IMR-90 (cell line): ENCODE data around the gene DISC1. TPM values are rescaled to one million over a fixed set of nuclear protein-coding genes. Genes with fewer than 3 reads are reported as not detected.

Source experiments
- ATAC-seq: fragments of 200-7000 bp; cut with Tn5 transposase; 2 replicates; pipeline ENCODE4 v1.9.1; 2020; ENCODE audit warnings: low read depth, mild to moderate bottlenecking, moderate library complexity
- BruUV-seq: library from RNA; stranded (reverse); fragments of 400-500 nt; replicated peaks from 2 replicates; lab custom pipeline; 2021; lab: Mats Ljungman, UMichigan
- CTCF ChIA-PET: fragments of 300-600 bp; formaldehyde crosslinking; extraction: SDS; loops from one replicate; lab custom pipeline; 2021; ENCODE audit warnings: antibody characterized with exemption; lab: Yijun Ruan, JAX
- POLR2A ChIA-PET: fragments of 300-600 bp; sonication (Branson Sonifier 250); formaldehyde crosslinking; loops from one replicate; lab custom pipeline; 2022; ENCODE audit warnings: antibody characterized with exemption; ENCODE audit not compliant: unreplicated experiment; lab: Charles Lee
- DNase-seq: peaks from one replicate; pipeline ENCODE4 v3.0.0; 2013
- H2AFZ ChIP-seq: replicated peaks from 2 replicates; pipeline ENCODE3; 2013; ENCODE audit warnings: low read length, mild to moderate bottlenecking; ENCODE audit not compliant: poor library complexity
- H2AK5ac ChIP-seq: 2 replicates; pipeline ENCODE4 v1.6.1; 2013; ENCODE audit warnings: low read depth, low read length, inconsistent platforms
- H2AK9ac ChIP-seq: replicated peaks from 2 replicates; pipeline ENCODE3; 2013; ENCODE audit warnings: mild to moderate bottlenecking, low read depth, low read length, moderate library complexity; ENCODE audit not compliant: poor library complexity
- H2BK120ac ChIP-seq: 2 replicates; pipeline ENCODE4 v1.6.1; 2013; ENCODE audit warnings: low read depth, low read length, inconsistent platforms
- H2BK15ac ChIP-seq: 3 replicates; pipeline ENCODE4 v1.6.1; 2013; ENCODE audit warnings: low read depth, low read length, inconsistent platforms
- H2BK20ac ChIP-seq: 2 replicates; pipeline ENCODE4 v1.6.1; 2013; ENCODE audit warnings: low read depth, mild to moderate bottlenecking, inconsistent platforms, low read length, moderate library complexity
- H2BK5ac ChIP-seq: 2 replicates; pipeline ENCODE4 v1.6.1; 2013; ENCODE audit warnings: mild to moderate bottlenecking, low read depth, low read length, inconsistent platforms; ENCODE audit not compliant: poor library complexity, severe bottlenecking
- H3K14ac ChIP-seq: replicated peaks from 2 replicates; pipeline ENCODE4 v1.6.1; 2013; ENCODE audit warnings: low read depth, low read length, inconsistent platforms
- H3K18ac ChIP-seq: 2 replicates; pipeline ENCODE4 v1.6.1; 2013; ENCODE audit warnings: low read depth, low read length, control low read depth
- H3K23ac ChIP-seq: 2 replicates; pipeline ENCODE4 v1.6.1; 2013; ENCODE audit warnings: low read depth, low read length, inconsistent platforms
- H3K27ac ChIP-seq: 2 replicates; pipeline ENCODE4 v1.5.1; 2013; ENCODE audit warnings: mild to moderate bottlenecking, control low read depth, low read length; ENCODE audit not compliant: insufficient read depth
- H3K27me3 ChIP-seq: 2 replicates; pipeline ENCODE4 v1.6.1; 2013; ENCODE audit warnings: low read length; ENCODE audit not compliant: control insufficient read depth, insufficient read depth
- H3K36me3 ChIP-seq: 2 replicates; pipeline ENCODE4 v1.6.1; 2013; ENCODE audit warnings: low read length, mixed read lengths; ENCODE audit not compliant: control insufficient read depth, insufficient read depth
- H3K4ac ChIP-seq: 2 replicates; pipeline ENCODE4 v1.6.1; 2013; ENCODE audit warnings: low read depth, low read length, inconsistent platforms
- H3K4me1 ChIP-seq: 2 replicates; pipeline ENCODE4 v1.6.1; 2013; ENCODE audit warnings: low read length, mixed read lengths; ENCODE audit not compliant: control insufficient read depth, insufficient read depth
- H3K4me2 ChIP-seq: 2 replicates; pipeline ENCODE4 v1.6.1; 2013; ENCODE audit warnings: low read depth, mild to moderate bottlenecking, control low read depth, low read length, moderate library complexity
- H3K4me3 ChIP-seq: 2 replicates; pipeline ENCODE4 v1.5.1; 2013; ENCODE audit warnings: low read depth, mild to moderate bottlenecking, control low read depth, low read length, moderate library complexity; ENCODE audit not compliant: insufficient read depth
- H3K56ac ChIP-seq: 2 replicates; pipeline ENCODE4 v1.6.1; 2013; ENCODE audit warnings: low read length, inconsistent platforms; ENCODE audit not compliant: insufficient read depth; ENCODE audit errors: extremely low read depth
- H3K79me1 ChIP-seq, 2 experiments: 2 replicates each; pipeline ENCODE4 v1.6.1; 2013; ENCODE audit warnings: low read length in 2 of 2, inconsistent platforms in 1 of 2, low read depth in 1 of 2
- H3K9ac ChIP-seq: 2 replicates; pipeline ENCODE4 v1.6.1; 2013; ENCODE audit warnings: low read depth, low read length, control low read depth
- H3K9me1 ChIP-seq: 2 replicates; pipeline ENCODE4 v1.6.1; 2013; ENCODE audit warnings: low read length, inconsistent platforms; ENCODE audit not compliant: insufficient read depth
- H3K9me3 ChIP-seq: 2 replicates; pipeline ENCODE4 v1.6.1; 2013; ENCODE audit warnings: low read length; ENCODE audit not compliant: control insufficient read depth, insufficient read depth
- H4K20me1 ChIP-seq: 2 replicates; pipeline ENCODE4 v1.6.1; 2013; ENCODE audit warnings: low read length, inconsistent platforms; ENCODE audit not compliant: insufficient read depth
- H4K5ac ChIP-seq: 2 replicates; pipeline ENCODE4 v1.6.1; 2013; ENCODE audit warnings: mild to moderate bottlenecking, low read depth, low read length, control low read depth
- H4K8ac ChIP-seq, 2 experiments: 2 replicates each; pipeline ENCODE4 v1.6.1; 2013; ENCODE audit warnings: low read depth in 2 of 2, low read length in 2 of 2, control low read depth in 1 of 2, inconsistent platforms in 1 of 2
- H4K91ac ChIP-seq: 2 replicates; pipeline ENCODE4 v1.6.1; 2013; ENCODE audit warnings: low read depth, low read length, inconsistent platforms; ENCODE audit not compliant: insufficient read depth
- BHLHE40 ChIP-seq: fragments of 150-350 bp; IDR thresholded peaks from 2 replicates; pipeline ENCODE4 v1.6.1; 2016; ENCODE audit warnings: mild to moderate bottlenecking, low read depth, low read length
- CEBPB ChIP-seq: IDR thresholded peaks from 2 replicates; pipeline ENCODE4 v1.6.1; 2012; ENCODE audit warnings: low read depth, low read length, improper control_type of control experiment
- CHD1 ChIP-seq: IDR thresholded peaks from 2 replicates; pipeline ENCODE4 v1.6.1; 2012; ENCODE audit warnings: low read depth, low read length, improper control_type of control experiment
- FOS ChIP-seq: fragments of 150-350 bp; IDR thresholded peaks from 2 replicates; pipeline ENCODE4 v1.6.1; 2016; ENCODE audit warnings: low read depth, low read length
- MAFK ChIP-seq: IDR thresholded peaks from 2 replicates; pipeline ENCODE4 v1.6.1; 2012; ENCODE audit warnings: low read depth, low read length, improper control_type of control experiment
- MAZ ChIP-seq: IDR thresholded peaks from 2 replicates; pipeline ENCODE4 v1.6.1; 2012; ENCODE audit warnings: low read depth, mild to moderate bottlenecking, low read length, improper control_type of control experiment, moderate library complexity, borderline replicate concordance
- MXI1 ChIP-seq: IDR thresholded peaks from 2 replicates; pipeline ENCODE4 v1.6.1; 2012; ENCODE audit warnings: low read depth, mild to moderate bottlenecking, low read length, moderate library complexity, borderline replicate concordance
- POLR2A ChIP-seq: IDR thresholded peaks from 2 replicates; pipeline ENCODE4 v1.6.1; 2012; ENCODE audit warnings: mild to moderate bottlenecking, low read depth, low read length
- RAD21 ChIP-seq: IDR thresholded peaks from 2 replicates; pipeline ENCODE4 v1.6.1; 2012; ENCODE audit warnings: low read length, improper control_type of control experiment
- RCOR1 ChIP-seq: IDR thresholded peaks from 2 replicates; pipeline ENCODE4 v1.6.1; 2012; ENCODE audit warnings: mild to moderate bottlenecking, low read length, improper control_type of control experiment; ENCODE audit not compliant: insufficient replicate concordance
- RFX5 ChIP-seq: IDR thresholded peaks from 2 replicates; pipeline ENCODE4 v1.8.0; 2012; ENCODE audit warnings: low read depth, mild to moderate bottlenecking, low read length, moderate library complexity
- SMC3 ChIP-seq: fragments of 150-350 bp; IDR thresholded peaks from 2 replicates; pipeline ENCODE4 v1.6.1; 2016; ENCODE audit warnings: low read depth, mild to moderate bottlenecking, antibody characterized with exemption, low read length, moderate library complexity
- WGBS, 2 experiments: methylation state at CpG; one replicate each; pipeline versions ENCODE4 v1.1.5 to v1.1.7; 2013; ENCODE audit warnings: missing lambda C conversion rate in 2 of 2; ENCODE audit not compliant: insufficient read length in 1 of 2; ENCODE audit errors: extremely low coverage in 2 of 2; 5-methylcytosine and 5-hydroxymethylcytosine counted together
- dilution Hi-C: fragments of 300-500 bp; cut with HindIII; formaldehyde crosslinking; loops from one replicate; pipeline ENCODE4 v1.14.3; 2018; ENCODE audit warnings: low sequenced_read_pairs; ENCODE audit not compliant: unreplicated experiment
- in situ Hi-C: fragments of 300-500 bp; cut with MboI; formaldehyde crosslinking; loops from 3 replicates; pipeline ENCODE4 v1.14.3; 2019; ENCODE audit warnings: low sequenced_read_pairs, inconsistent platforms, mixed read lengths
- intact Hi-C: fragments of 100-400 bp; cut with micrococcal nuclease; formaldehyde crosslinking; loops from 2 replicates; pipeline ENCODE4 v1.10.0; 2022
- polyA plus RNA-seq, 3 experiments: library from polyadenylated mRNA; depleted of rRNA; stranded (reverse); fragments of >200 nt; gene quantifications; 2 replicates each; pipeline ENCODE4 v1.2.3, GENCODE V29; 2012; ENCODE audit warnings: low replicate concordance in 1 of 3
- total RNA-seq: library from RNA; depleted of rRNA; stranded (reverse); fragments of >200 nt; gene quantifications from 2 replicates; pipeline ENCODE4 v1.2.3, GENCODE V29; 2012
- TF ChIP-seq, protein P1 (sequence below): fragments of 150-350 bp; IDR thresholded peaks from 2 replicates; pipeline ENCODE4 v1.6.1; 2016; ENCODE audit warnings: low read depth, mild to moderate bottlenecking, low read length, moderate library complexity, borderline replicate concordance
- TF ChIP-seq, protein P2 (sequence below): fragments of 150-350 bp; IDR thresholded peaks from 2 replicates; pipeline ENCODE4 v1.6.1; 2017; ENCODE audit warnings: mild to moderate bottlenecking, antibody characterized with exemption, low read length, low read depth
- TF ChIP-seq, protein P3 (sequence below): conservative IDR thresholded peaks from 2 replicates; pipeline ENCODE4 v1.5.1; 2012; ENCODE audit warnings: mild to moderate bottlenecking, low read depth, low read length, improper control_type of control experiment

The DISC1 gene
- total and polyA plus RNA-seq, 2 of the 4 experiments (the other 2 are of a cell fraction) = 2.2 to 7.0 TPM

- Histone ChIP-seq H2AK5ac (no peak overlapping the region), H3K79me1 (no peaks in the 10 kb centered on the region), H3K4me2 (no peak overlapping the region), H3K9me3 (no peaks in the 10 kb centered on the region), H3K4me1 (no peaks in the 10 kb centered on the region), H3K9ac (no peak overlapping the region), H3K4ac (no peak overlapping the region), H4K8ac (no peak overlapping the region), H3K23ac (no peak overlapping the region), H3K18ac (no peak overlapping the region), H3K14ac (no peak overlapping the region), H3K4me3 (no peak overlapping the region), H3K27ac (no peak overlapping the region), H2AK9ac (no peak overlapping the region), H4K91ac (no peak overlapping the region), H4K20me1 (no peaks in the 10 kb centered on the region), H3K27me3 (no peaks in the 10 kb centered on the region), H2BK20ac (no peak overlapping the region), H3K9me1 (no peaks in the 10 kb centered on the region), H2BK120ac (no peak overlapping the region), H2BK5ac (no peak overlapping the region), H3K36me3 (no peaks in the 10 kb centered on the region), H2AFZ (no peak overlapping the region), H2BK15ac (no peak overlapping the region), H4K5ac (no peak overlapping the region), H3K56ac (no peak overlapping the region)
- dilution Hi-C loops (no loop called here), intact Hi-C loops (no loop called here), in situ Hi-C loops (no loop called here)
- no peak for TF ChIP-seq CHD1
- TF ChIP-seq SMC3 = no peak
- no peak for TF ChIP-seq CEBPB
- no peak for TF ChIP-seq POLR2A
- no peak for TF ChIP-seq BHLHE40
- TF ChIP-seq, protein P1, sequence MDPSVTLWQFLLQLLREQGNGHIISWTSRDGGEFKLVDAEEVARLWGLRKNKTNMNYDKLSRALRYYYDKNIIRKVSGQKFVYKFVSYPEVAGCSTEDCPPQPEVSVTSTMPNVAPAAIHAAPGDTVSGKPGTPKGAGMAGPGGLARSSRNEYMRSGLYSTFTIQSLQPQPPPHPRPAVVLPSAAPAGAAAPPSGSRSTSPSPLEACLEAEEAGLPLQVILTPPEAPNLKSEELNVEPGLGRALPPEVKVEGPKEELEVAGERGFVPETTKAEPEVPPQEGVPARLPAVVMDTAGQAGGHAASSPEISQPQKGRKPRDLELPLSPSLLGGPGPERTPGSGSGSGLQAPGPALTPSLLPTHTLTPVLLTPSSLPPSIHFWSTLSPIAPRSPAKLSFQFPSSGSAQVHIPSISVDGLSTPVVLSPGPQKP = no peak
- TF ChIP-seq MXI1 = no peak
- no peak for TF ChIP-seq MAZ
- no peak for TF ChIP-seq RFX5
- no peak for TF ChIP-seq RCOR1
- TF ChIP-seq, protein P2, sequence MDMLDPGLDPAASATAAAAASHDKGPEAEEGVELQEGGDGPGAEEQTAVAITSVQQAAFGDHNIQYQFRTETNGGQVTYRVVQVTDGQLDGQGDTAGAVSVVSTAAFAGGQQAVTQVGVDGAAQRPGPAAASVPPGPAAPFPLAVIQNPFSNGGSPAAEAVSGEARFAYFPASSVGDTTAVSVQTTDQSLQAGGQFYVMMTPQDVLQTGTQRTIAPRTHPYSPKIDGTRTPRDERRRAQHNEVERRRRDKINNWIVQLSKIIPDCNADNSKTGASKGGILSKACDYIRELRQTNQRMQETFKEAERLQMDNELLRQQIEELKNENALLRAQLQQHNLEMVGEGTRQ = no peak
- TF ChIP-seq FOS = no peak
- no peak for TF ChIP-seq RAD21
- TF ChIP-seq, protein P3, sequence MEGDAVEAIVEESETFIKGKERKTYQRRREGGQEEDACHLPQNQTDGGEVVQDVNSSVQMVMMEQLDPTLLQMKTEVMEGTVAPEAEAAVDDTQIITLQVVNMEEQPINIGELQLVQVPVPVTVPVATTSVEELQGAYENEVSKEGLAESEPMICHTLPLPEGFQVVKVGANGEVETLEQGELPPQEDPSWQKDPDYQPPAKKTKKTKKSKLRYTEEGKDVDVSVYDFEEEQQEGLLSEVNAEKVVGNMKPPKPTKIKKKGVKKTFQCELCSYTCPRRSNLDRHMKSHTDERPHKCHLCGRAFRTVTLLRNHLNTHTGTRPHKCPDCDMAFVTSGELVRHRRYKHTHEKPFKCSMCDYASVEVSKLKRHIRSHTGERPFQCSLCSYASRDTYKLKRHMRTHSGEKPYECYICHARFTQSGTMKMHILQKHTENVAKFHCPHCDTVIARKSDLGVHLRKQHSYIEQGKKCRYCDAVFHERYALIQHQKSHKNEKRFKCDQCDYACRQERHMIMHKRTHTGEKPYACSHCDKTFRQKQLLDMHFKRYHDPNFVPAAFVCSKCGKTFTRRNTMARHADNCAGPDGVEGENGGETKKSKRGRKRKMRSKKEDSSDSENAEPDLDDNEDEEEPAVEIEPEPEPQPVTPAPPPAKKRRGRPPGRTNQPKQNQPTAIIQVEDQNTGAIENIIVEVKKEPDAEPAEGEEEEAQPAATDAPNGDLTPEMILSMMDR = no peak
- TF ChIP-seq MAFK = no peak
- DNase-seq (no peak), ATAC-seq (no peak)
- POLR2A ChIA-PET = no interaction called here
- no TSS peak for BruUV-seq
- no CpG with 5 or more reads among the region's 8 CpGs for WGBS, 2 experiments
- CTCF ChIA-PET = interaction anchor here (0.6 kb wide), 1 partner anchor 10 kb away, joined by 3 read pairs; no protein-coding TSS in a partner anchor
Measured at GRCh38 chr1:231991231-231991630, 364.6 kb downstream of the DISC1 start.
